HepG2 (cell line): ENCODE results near the gene MRPL58. TPM values are rescaled to one million over a fixed set of nuclear protein-coding genes. Genes with fewer than 3 reads are reported as not detected.

Source experiments
- ARID2 ChIP-seq: sonication (generic); formaldehyde crosslinking; IDR thresholded peaks from 2 replicates; pipeline ENCODE4 v1.8.1; 2022; ENCODE audit warnings: mild to moderate bottlenecking, missing genetic modification reagents, borderline replicate concordance
- ASH2L ChIP-seq: fragments of 300-600, 200-600 bp; sonication (generic); IDR thresholded peaks from 2 replicates; pipeline ENCODE4 v1.7.0; 2017; ENCODE audit warnings: low read depth, mild to moderate bottlenecking, moderate library complexity, mixed read lengths, low read length; ENCODE audit not compliant: insufficient read length
- CC2D1A ChIP-seq: sonication (generic); formaldehyde crosslinking; IDR thresholded peaks from 2 replicates; pipeline ENCODE4 v1.8.1; 2023; ENCODE audit warnings: mild to moderate bottlenecking, missing genetic modification reagents
- KAT8 ChIP-seq: IDR thresholded peaks from 2 replicates; pipeline ENCODE4 v1.6.1; 2016; ENCODE audit warnings: missing genetic modification reagents, missing compliant biosample characterization
- RAD51 ChIP-seq: fragments of 450-650 bp; IDR thresholded peaks from 2 replicates; pipeline ENCODE4 v1.6.1; 2016; ENCODE audit warnings: borderline replicate concordance
- RARA ChIP-seq: IDR thresholded peaks from 2 replicates; pipeline ENCODE4 v1.6.1; 2016; ENCODE audit warnings: missing genetic modification reagents, missing compliant biosample characterization
- SAP130 ChIP-seq: IDR thresholded peaks from 2 replicates; pipeline ENCODE4 v1.6.1; 2016; ENCODE audit warnings: low read depth
- SNAI1 ChIP-seq: sonication (generic); formaldehyde crosslinking; IDR thresholded peaks from 2 replicates; pipeline ENCODE4 v1.5.0; 2020; ENCODE audit warnings: mild to moderate bottlenecking, missing genetic modification reagents, borderline replicate concordance
- SRSF4 ChIP-seq: fragments of 200-400 bp; formaldehyde crosslinking; IDR thresholded peaks from one replicate; pipeline ENCODE4 v1.6.1; 2018; ENCODE audit warnings: mild to moderate bottlenecking, low read depth, low read length, moderate library complexity; ENCODE audit not compliant: poor library complexity, severe bottlenecking
- SRSF9 ChIP-seq: fragments of 200-400 bp; formaldehyde crosslinking; IDR thresholded peaks from 2 replicates; pipeline ENCODE4 v1.6.1; 2018; ENCODE audit warnings: borderline replicate concordance, mild to moderate bottlenecking, low read depth, low read length; ENCODE audit not compliant: insufficient read depth, poor library complexity, severe bottlenecking
- SRY ChIP-seq: sonication (generic); formaldehyde crosslinking; IDR thresholded peaks from 2 replicates; pipeline ENCODE4 v1.8.0; 2022; ENCODE audit warnings: mild to moderate bottlenecking, missing genetic modification reagents
- ZBTB3 ChIP-seq: sonication (generic); formaldehyde crosslinking; IDR thresholded peaks from 2 replicates; pipeline ENCODE4 v1.4.0; 2020; ENCODE audit warnings: low read depth, mild to moderate bottlenecking, moderate library complexity, missing genetic modification reagents, borderline replicate concordance
- ZNF230 ChIP-seq: sonication (generic); formaldehyde crosslinking; IDR thresholded peaks from 2 replicates; pipeline ENCODE4 v1.4.0; 2020; ENCODE audit warnings: mild to moderate bottlenecking, missing genetic modification reagents
- ZNF570 ChIP-seq: sonication (generic); formaldehyde crosslinking; IDR thresholded peaks from 2 replicates; pipeline ENCODE4 v1.4.0; 2020; ENCODE audit warnings: mild to moderate bottlenecking, missing genetic modification reagents, borderline replicate concordance
- ZNF660 ChIP-seq: sonication (generic); formaldehyde crosslinking; IDR thresholded peaks from 2 replicates; pipeline ENCODE4 v1.5.1; 2020; ENCODE audit warnings: mild to moderate bottlenecking, low read depth, missing genetic modification reagents, borderline replicate concordance
- ZNF7 ChIP-seq: IDR thresholded peaks from 2 replicates; pipeline ENCODE4 v1.6.1; 2016; ENCODE audit warnings: missing biosample characterization, missing genetic modification reagents
- ZNF777 ChIP-seq: sonication (generic); formaldehyde crosslinking; IDR thresholded peaks from 2 replicates; pipeline ENCODE4 v1.4.0; 2020; ENCODE audit warnings: missing genetic modification reagents
- ZNF781 ChIP-seq: sonication (generic); formaldehyde crosslinking; IDR thresholded peaks from 2 replicates; pipeline ENCODE4 v1.5.1; 2020; ENCODE audit warnings: borderline replicate concordance, mild to moderate bottlenecking, missing genetic modification reagents; ENCODE audit errors: not compliant biosample characterization
- polyA plus RNA-seq, 8 experiments: library from polyadenylated mRNA; depleted of rRNA in 3 of 8; stranded (reverse) in 7 of 8; unstranded in 1 of 8; fragments of >200 nt; fragmentation: Illumina TruSeq in 4 of 8; extraction: Trizol in 4 of 8; gene quantifications; 2 replicates each; pipeline versions ENCODE4 v1.2.1 to v1.2.3, GENCODE V29; 2011 to 2016; ENCODE audit warnings: low read depth in 4 of 8, missing spikeins in 1 of 8, mixed read lengths in 1 of 8; ENCODE audit not compliant: insufficient read depth in 1 of 8
- total RNA-seq, 5 experiments: library from RNA; depleted of rRNA; stranded (reverse); fragments of >200 nt; fragmentation: Illumina TruSeq; extraction: Trizol; gene quantifications; 2 replicates each; pipeline ENCODE4 v1.2.3, GENCODE V29; 2016; ENCODE audit warnings: low read depth in 1 of 5
- TF ChIP-seq, protein P1 (sequence below): sonication (generic); formaldehyde crosslinking; IDR thresholded peaks from 2 replicates; pipeline ENCODE4 v1.8.0; 2022; ENCODE audit warnings: mild to moderate bottlenecking, missing genetic modification reagents
- TF ChIP-seq, protein P2 (sequence below): sonication (generic); formaldehyde crosslinking; IDR thresholded peaks from 2 replicates; pipeline ENCODE4 v1.4.0; 2020; ENCODE audit warnings: mild to moderate bottlenecking, missing genetic modification reagents
- TF ChIP-seq, protein P3 (sequence below): sonication (generic); formaldehyde crosslinking; IDR thresholded peaks from 2 replicates; pipeline ENCODE4 v1.4.0; 2020; ENCODE audit warnings: missing genetic modification reagents

Gene MRPL58
- total and polyA plus RNA-seq, 2 of the 13 experiments (the other 11 are each of a cell fraction or from before 2014, with no cell fraction given), result 44.9 to 68.9 TPM

DNA sequence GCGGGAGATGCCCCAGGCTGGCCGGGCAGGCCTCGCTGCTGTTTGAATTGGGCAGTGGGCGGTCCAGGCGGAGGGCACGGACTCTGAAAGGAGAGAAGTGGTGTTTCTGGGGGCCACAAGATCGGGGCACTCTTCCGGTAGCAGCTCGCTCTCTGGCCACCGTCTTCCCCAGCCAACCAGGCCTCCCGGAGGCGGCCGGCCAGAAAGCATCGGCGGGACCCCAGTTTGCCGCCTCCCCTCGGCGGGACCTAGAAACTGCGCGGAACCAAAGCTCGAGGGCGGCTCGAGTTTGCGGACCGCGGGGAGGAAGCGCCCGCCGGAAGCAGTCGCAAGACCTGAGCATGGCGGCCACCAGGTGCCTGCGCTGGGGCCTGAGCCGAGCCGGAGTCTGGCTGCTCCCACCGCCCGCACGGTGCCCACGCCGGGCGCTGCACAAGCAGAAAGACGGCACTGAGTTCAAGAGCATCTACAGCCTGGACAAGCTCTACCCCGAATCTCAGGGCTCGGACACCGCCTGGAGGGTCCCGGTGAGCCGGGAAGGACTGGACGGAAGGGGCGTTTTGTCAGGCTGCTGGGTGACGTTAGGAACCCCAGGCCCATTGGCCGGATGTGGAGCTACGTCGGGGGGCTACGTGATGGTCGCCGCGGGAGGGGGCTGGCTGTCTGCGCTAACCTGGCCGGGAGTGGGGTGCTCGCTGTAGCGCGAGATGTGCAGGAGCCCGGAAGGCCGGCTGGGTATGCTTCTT is at the start of gene MRPL58 (continued):
- peak; percentile 92; the same call in 1 of the 2 replicates for TF ChIP-seq ZBTB3
- TF ChIP-seq, protein P1, sequence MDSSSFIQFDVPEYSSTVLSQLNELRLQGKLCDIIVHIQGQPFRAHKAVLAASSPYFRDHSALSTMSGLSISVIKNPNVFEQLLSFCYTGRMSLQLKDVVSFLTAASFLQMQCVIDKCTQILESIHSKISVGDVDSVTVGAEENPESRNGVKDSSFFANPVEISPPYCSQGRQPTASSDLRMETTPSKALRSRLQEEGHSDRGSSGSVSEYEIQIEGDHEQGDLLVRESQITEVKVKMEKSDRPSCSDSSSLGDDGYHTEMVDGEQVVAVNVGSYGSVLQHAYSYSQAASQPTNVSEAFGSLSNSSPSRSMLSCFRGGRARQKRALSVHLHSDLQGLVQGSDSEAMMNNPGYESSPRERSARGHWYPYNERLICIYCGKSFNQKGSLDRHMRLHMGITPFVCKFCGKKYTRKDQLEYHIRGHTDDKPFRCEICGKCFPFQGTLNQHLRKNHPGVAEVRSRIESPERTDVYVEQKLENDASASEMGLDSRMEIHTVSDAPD (CRISPR knock-in tag), result no peak
- peak; percentile 96 for TF ChIP-seq ZNF777 (CRISPR knock-in tag)
- TF ChIP-seq, protein P2, sequence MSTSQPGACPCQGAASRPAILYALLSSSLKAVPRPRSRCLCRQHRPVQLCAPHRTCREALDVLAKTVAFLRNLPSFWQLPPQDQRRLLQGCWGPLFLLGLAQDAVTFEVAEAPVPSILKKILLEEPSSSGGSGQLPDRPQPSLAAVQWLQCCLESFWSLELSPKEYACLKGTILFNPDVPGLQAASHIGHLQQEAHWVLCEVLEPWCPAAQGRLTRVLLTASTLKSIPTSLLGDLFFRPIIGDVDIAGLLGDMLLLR (CRISPR knock-in tag), result peak; percentile 96
- peak; percentile 96 for TF ChIP-seq ZNF230 (CRISPR knock-in tag)
- TF ChIP-seq ZNF7 (CRISPR knock-in tag), result peak; percentile 41; the same call in 1 of the 2 replicates
- peak; percentile 100 for TF ChIP-seq KAT8 (CRISPR knock-in tag)
- TF ChIP-seq SRSF9, result no peak
- TF ChIP-seq SAP130, result peak; percentile 96
- TF ChIP-seq SRSF4, result no peak
- no peak for TF ChIP-seq ZNF570 (CRISPR knock-in tag)
- TF ChIP-seq SNAI1 (CRISPR knock-in tag), result peak; percentile 99
- TF ChIP-seq, protein P3, sequence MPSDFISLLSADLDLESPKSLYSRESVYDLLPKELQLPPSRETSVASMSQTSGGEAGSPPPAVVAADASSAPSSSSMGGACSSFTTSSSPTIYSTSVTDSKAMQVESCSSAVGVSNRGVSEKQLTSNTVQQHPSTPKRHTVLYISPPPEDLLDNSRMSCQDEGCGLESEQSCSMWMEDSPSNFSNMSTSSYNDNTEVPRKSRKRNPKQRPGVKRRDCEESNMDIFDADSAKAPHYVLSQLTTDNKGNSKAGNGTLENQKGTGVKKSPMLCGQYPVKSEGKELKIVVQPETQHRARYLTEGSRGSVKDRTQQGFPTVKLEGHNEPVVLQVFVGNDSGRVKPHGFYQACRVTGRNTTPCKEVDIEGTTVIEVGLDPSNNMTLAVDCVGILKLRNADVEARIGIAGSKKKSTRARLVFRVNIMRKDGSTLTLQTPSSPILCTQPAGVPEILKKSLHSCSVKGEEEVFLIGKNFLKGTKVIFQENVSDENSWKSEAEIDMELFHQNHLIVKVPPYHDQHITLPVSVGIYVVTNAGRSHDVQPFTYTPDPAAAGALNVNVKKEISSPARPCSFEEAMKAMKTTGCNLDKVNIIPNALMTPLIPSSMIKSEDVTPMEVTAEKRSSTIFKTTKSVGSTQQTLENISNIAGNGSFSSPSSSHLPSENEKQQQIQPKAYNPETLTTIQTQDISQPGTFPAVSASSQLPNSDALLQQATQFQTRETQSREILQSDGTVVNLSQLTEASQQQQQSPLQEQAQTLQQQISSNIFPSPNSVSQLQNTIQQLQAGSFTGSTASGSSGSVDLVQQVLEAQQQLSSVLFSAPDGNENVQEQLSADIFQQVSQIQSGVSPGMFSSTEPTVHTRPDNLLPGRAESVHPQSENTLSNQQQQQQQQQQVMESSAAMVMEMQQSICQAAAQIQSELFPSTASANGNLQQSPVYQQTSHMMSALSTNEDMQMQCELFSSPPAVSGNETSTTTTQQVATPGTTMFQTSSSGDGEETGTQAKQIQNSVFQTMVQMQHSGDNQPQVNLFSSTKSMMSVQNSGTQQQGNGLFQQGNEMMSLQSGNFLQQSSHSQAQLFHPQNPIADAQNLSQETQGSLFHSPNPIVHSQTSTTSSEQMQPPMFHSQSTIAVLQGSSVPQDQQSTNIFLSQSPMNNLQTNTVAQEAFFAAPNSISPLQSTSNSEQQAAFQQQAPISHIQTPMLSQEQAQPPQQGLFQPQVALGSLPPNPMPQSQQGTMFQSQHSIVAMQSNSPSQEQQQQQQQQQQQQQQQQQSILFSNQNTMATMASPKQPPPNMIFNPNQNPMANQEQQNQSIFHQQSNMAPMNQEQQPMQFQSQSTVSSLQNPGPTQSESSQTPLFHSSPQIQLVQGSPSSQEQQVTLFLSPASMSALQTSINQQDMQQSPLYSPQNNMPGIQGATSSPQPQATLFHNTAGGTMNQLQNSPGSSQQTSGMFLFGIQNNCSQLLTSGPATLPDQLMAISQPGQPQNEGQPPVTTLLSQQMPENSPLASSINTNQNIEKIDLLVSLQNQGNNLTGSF, result peak; percentile 66; the same call in 1 of the 2 replicates
- no peak for TF ChIP-seq RAD51
- TF ChIP-seq ARID2, result no peak
- TF ChIP-seq ZNF781 (CRISPR knock-in tag), result peak; percentile 98
- peak; percentile 46; the same call in 1 of the 2 replicates for TF ChIP-seq ZNF660
- peak; percentile 83 for TF ChIP-seq SRY (CRISPR knock-in tag)
- TF ChIP-seq RARA (CRISPR knock-in tag), result peak; percentile 59
- TF ChIP-seq CC2D1A (CRISPR knock-in tag), result no peak; the same call in 1 of the 2 replicates
- peak; percentile 99 for TF ChIP-seq ASH2L
